H9 (cell line): ENCODE data around the gene AGMO. TPM values are rescaled to one million over a fixed set of nuclear protein-coding genes. Genes with fewer than 3 reads are reported as not detected.

Experiments used
- DNase-seq: peaks from one replicate; pipeline ENCODE4 v3.0.0-alpha.2; 2017
- H2AFZ ChIP-seq: one replicate; pipeline ENCODE4 v1.6.1; 2013; ENCODE audit warnings: mild to moderate bottlenecking, low read length, control low read depth, moderate library complexity
- H2AK5ac ChIP-seq: 2 replicates; pipeline ENCODE4 v1.6.1; 2013; ENCODE audit warnings: low read length, control low read depth, mixed read lengths; ENCODE audit not compliant: insufficient read length
- H2BK120ac ChIP-seq: one replicate; pipeline ENCODE4 v1.6.1; 2013; ENCODE audit warnings: low read depth, mild to moderate bottlenecking, low read length, control low read depth, inconsistent platforms; ENCODE audit not compliant: poor library complexity, severe bottlenecking
- H2BK12ac ChIP-seq: 2 replicates; pipeline ENCODE4 v1.6.1; 2013; ENCODE audit warnings: low read length, control low read depth, mixed read lengths, low read depth; ENCODE audit not compliant: insufficient read length
- H2BK15ac ChIP-seq: 2 replicates; pipeline ENCODE4 v1.6.1; 2013; ENCODE audit warnings: low read depth, low read length, control low read depth
- H2BK20ac ChIP-seq: one replicate; pipeline ENCODE4 v1.6.1; 2013; ENCODE audit warnings: low read depth, mild to moderate bottlenecking, low read length, control low read depth, inconsistent platforms; ENCODE audit not compliant: poor library complexity, severe bottlenecking
- H2BK5ac ChIP-seq: 2 replicates; pipeline ENCODE4 v1.6.1; 2013; ENCODE audit warnings: low read length, control low read depth, mixed read lengths; ENCODE audit not compliant: insufficient read length
- H3K14ac ChIP-seq: 2 replicates; pipeline ENCODE4 v1.6.1; 2013; ENCODE audit warnings: low read length, control low read depth; ENCODE audit not compliant: insufficient read depth
- H3K18ac ChIP-seq: 2 replicates; pipeline ENCODE4 v1.6.1; 2013; ENCODE audit warnings: low read depth, mild to moderate bottlenecking, mixed read lengths, low read length, control low read depth; ENCODE audit not compliant: insufficient read length
- H3K23ac ChIP-seq: 2 replicates; pipeline ENCODE4 v1.6.1; 2013; ENCODE audit warnings: low read length, control low read depth, mixed read lengths, low read depth; ENCODE audit not compliant: insufficient read length
- H3K23me2 ChIP-seq: 2 replicates; pipeline ENCODE4 v1.6.1; 2013; ENCODE audit warnings: low read depth, mild to moderate bottlenecking, mixed read lengths, low read length, control low read depth; ENCODE audit not compliant: insufficient read length, poor library complexity, severe bottlenecking
- H3K27ac ChIP-seq: 2 replicates; pipeline ENCODE4 v1.5.1; 2013; ENCODE audit warnings: low read length, control low read depth, mixed read lengths, low read depth; ENCODE audit not compliant: insufficient read length
- H3K27me3 ChIP-seq: 2 replicates; pipeline ENCODE4 v1.6.1; 2013; ENCODE audit warnings: low read length, control low read depth, inconsistent platforms; ENCODE audit not compliant: insufficient read depth
- H3K4ac ChIP-seq: 2 replicates; pipeline ENCODE4 v1.6.1; 2013; ENCODE audit warnings: low read depth, mild to moderate bottlenecking, control low read depth, inconsistent platforms, low read length, moderate library complexity
- H3K4me1 ChIP-seq: 2 replicates; pipeline ENCODE4 v1.6.1; 2013; ENCODE audit warnings: low read length, control low read depth, inconsistent platforms; ENCODE audit not compliant: insufficient read depth
- H3K4me2 ChIP-seq: 2 replicates; pipeline ENCODE4 v1.6.1; 2013; ENCODE audit warnings: low read length, control low read depth, mixed read lengths; ENCODE audit not compliant: insufficient read length, insufficient read depth
- H3K56ac ChIP-seq: 2 replicates; pipeline ENCODE4 v1.6.1; 2013; ENCODE audit warnings: low read depth, mild to moderate bottlenecking, mixed read lengths, low read length, control low read depth; ENCODE audit not compliant: insufficient read length
- H3K79me1 ChIP-seq: 2 replicates; pipeline ENCODE4 v1.6.1; 2013; ENCODE audit warnings: low read depth, mild to moderate bottlenecking, moderate library complexity, low read length, control low read depth, inconsistent platforms; ENCODE audit not compliant: insufficient read depth, poor library complexity, severe bottlenecking
- H3K79me2 ChIP-seq: 2 replicates; pipeline ENCODE4 v1.6.1; 2013; ENCODE audit warnings: low read length, control low read depth, inconsistent platforms; ENCODE audit not compliant: insufficient read depth
- H3K9ac ChIP-seq: 2 replicates; pipeline ENCODE4 v1.6.1; 2013; ENCODE audit warnings: low read length, control low read depth, mixed read lengths; ENCODE audit not compliant: insufficient read length; ENCODE audit errors: extremely low read depth
- H3K9me3 ChIP-seq: one replicate; pipeline ENCODE4 v1.6.1; 2013; ENCODE audit warnings: low read depth, low read length, inconsistent platforms; ENCODE audit not compliant: control insufficient read depth
- H3T11ph ChIP-seq: one replicate; pipeline ENCODE4 v1.6.1; 2013; ENCODE audit warnings: mild to moderate bottlenecking, low read length, control low read depth, inconsistent platforms
- H4K20me1 ChIP-seq: one replicate; pipeline ENCODE4 v1.6.1; 2013; ENCODE audit not compliant: control insufficient read depth, insufficient read length, insufficient read depth
- H4K5ac ChIP-seq: 2 replicates; pipeline ENCODE4 v1.6.1; 2013; ENCODE audit warnings: low read depth, mild to moderate bottlenecking, mixed read lengths, low read length, control low read depth; ENCODE audit not compliant: insufficient read length
- H4K8ac ChIP-seq: replicated peaks from 2 replicates; pipeline ENCODE4 v1.6.1; 2013; ENCODE audit warnings: low read length, control low read depth, mixed read lengths, low read depth; ENCODE audit not compliant: insufficient read length
- H4K91ac ChIP-seq: 2 replicates; pipeline ENCODE4 v1.6.1; 2013; ENCODE audit warnings: low read depth, mild to moderate bottlenecking, moderate library complexity, mixed read lengths, low read length, control low read depth; ENCODE audit not compliant: insufficient read length
- H3K27ac Mint-ChIP-seq, 3 experiments: 2 replicates in 2 of 3; 3 replicates in 1 of 3; pipeline ENCODE4 v1.8.0; 2020 to 2021; ENCODE audit warnings: mixed read lengths in 3 of 3, mild to moderate bottlenecking in 1 of 3, moderate library complexity in 1 of 3
- H3K27me3 Mint-ChIP-seq: 2 replicates; pipeline ENCODE4 v1.8.0; 2021; ENCODE audit warnings: low read depth, mild to moderate bottlenecking, moderate library complexity, mixed read lengths
- H3K36me3 Mint-ChIP-seq, 3 experiments: 2 replicates in 2 of 3; 3 replicates in 1 of 3; pipeline ENCODE4 v1.8.0; 2020 to 2021; ENCODE audit warnings: low read depth in 3 of 3, mixed read lengths in 3 of 3; ENCODE audit not compliant: insufficient read depth in 1 of 3
- H3K4me1 Mint-ChIP-seq, 2 experiments: 2 replicates each; pipeline ENCODE4 v1.8.0; 2020; ENCODE audit warnings: mixed read lengths in 2 of 2
- H3K4me3 Mint-ChIP-seq, 2 experiments: 2 replicates in 1 of 2; 3 replicates in 1 of 2; pipeline ENCODE4 v1.8.0; 2020 to 2021; ENCODE audit warnings: mild to moderate bottlenecking in 2 of 2, mixed read lengths in 2 of 2, moderate library complexity in 1 of 2
- H3K9me3 Mint-ChIP-seq, 2 experiments: 2 replicates in 1 of 2; 3 replicates in 1 of 2; pipeline ENCODE4 v1.8.0; 2020; ENCODE audit warnings: mild to moderate bottlenecking in 2 of 2, mixed read lengths in 2 of 2, moderate library complexity in 1 of 2
- CTCF ChIP-seq: fragments of 200-600 bp; sonication (generic); conservative IDR thresholded peaks from 3 replicates; pipeline ENCODE4 v1.8.0; 2021; ENCODE audit warnings: antibody characterized with exemption, mild to moderate bottlenecking
- WGBS: extraction: QIAGEN DNeasy Blood & Tissue Kit; methylation state at CpG from one replicate; pipeline ENCODE4 v1.1.7; 2013; ENCODE audit warnings: missing lambda C conversion rate, low lambda C conversion rate, mixed read lengths; ENCODE audit not compliant: insufficient read length; ENCODE audit errors: extremely low coverage; 5-methylcytosine and 5-hydroxymethylcytosine counted together
- total RNA-seq: library from RNA; stranded (reverse); gene quantifications from 2 replicates; pipeline ENCODE4 v1.2.1, GENCODE V29; 2021

Gene AGMO
- total RNA-seq, 1 experiment from 2014 or later, result 0.70 TPM

- no peak overlapping the region for H3K27ac Mint-ChIP-seq
- Histone ChIP-seq H4K20me1 (no peaks in the 10 kb centered on the region), H4K5ac (no peak overlapping the region), H2BK12ac (no peak overlapping the region), H3K4me1 (no peaks in the 10 kb centered on the region), H3K27ac (no peak overlapping the region), H3K79me1 (no peaks in the 10 kb centered on the region), H3T11ph (no peak overlapping the region), H3K14ac (no peak overlapping the region), H2AFZ (no peak overlapping the region), H3K9ac (no peak overlapping the region), H3K27me3 (no peaks in the 10 kb centered on the region), H2BK15ac (no peak overlapping the region), H4K8ac (no peak overlapping the region), H3K18ac (no peak overlapping the region), H3K56ac (no peak overlapping the region), H3K79me2 (no peaks in the 10 kb centered on the region), H3K23me2 (no peaks in the 10 kb centered on the region), H2BK5ac (no peak overlapping the region), H3K23ac (no peak overlapping the region), H2BK120ac (no peak overlapping the region), H3K4ac (no peak overlapping the region), H4K91ac (no peak overlapping the region), H3K9me3 (no peaks in the 10 kb centered on the region), H2AK5ac (no peak overlapping the region), H2BK20ac (no peak overlapping the region), H3K4me2 (no peak overlapping the region)
- no peak overlapping the region for H3K4me3 Mint-ChIP-seq
- no peaks in the 10 kb centered on the region for H3K36me3 Mint-ChIP-seq
- no peaks in the 10 kb centered on the region for H3K4me1 Mint-ChIP-seq
- no peaks in the 10 kb centered on the region for H3K27me3 Mint-ChIP-seq
- 100% methylated on average over 1 of the region's 2 CpGs for WGBS
- TF ChIP-seq CTCF, result no peak
- H3K9me3 Mint-ChIP-seq, result peaks cover 0 to 2% of the 10 kb centered on the region in 2 experiments; a peak in 1 of 5 replicates
- DNase-seq, result no peak
Observed at GRCh38 chr7:15288741-15289140, 273.1 kb downstream of the AGMO start.
